HFFc6 (cell line): Measurements from ENCODE around the gene ADAMTSL5. TPM values are rescaled to one million over a fixed set of nuclear protein-coding genes. Genes with fewer than 3 reads are reported as not detected.

ENCODE experiments used
- DNase-seq: peaks from one replicate; pipeline ENCODE4 v3.0.0-alpha.2; 2018
- H3K27ac Mint-ChIP-seq: 2 replicates; pipeline ENCODE4 v1.8.0; 2020; ENCODE audit warnings: mild to moderate bottlenecking, mixed read lengths
- H3K27me3 Mint-ChIP-seq: 2 replicates; pipeline ENCODE4 v1.8.0; 2021; ENCODE audit warnings: mild to moderate bottlenecking, moderate library complexity, mixed read lengths; ENCODE audit not compliant: insufficient read depth
- H3K36me3 Mint-ChIP-seq: 2 replicates; pipeline ENCODE4 v1.8.0; 2021; ENCODE audit warnings: low read depth, mixed read lengths
- H3K4me1 Mint-ChIP-seq: 2 replicates; pipeline ENCODE4 v1.8.0; 2020; ENCODE audit warnings: low read depth, mixed read lengths
- H3K4me3 Mint-ChIP-seq: 2 replicates; pipeline ENCODE4 v1.8.0; 2020; ENCODE audit warnings: mild to moderate bottlenecking, moderate library complexity, mixed read lengths
- H3K9me3 Mint-ChIP-seq: 2 replicates; pipeline ENCODE4 v1.8.0; 2020; ENCODE audit warnings: mild to moderate bottlenecking, mixed read lengths
- total RNA-seq, 6 experiments: library from RNA; stranded (reverse); fragmentation: NEBNext Ultra II Directional; extraction: Animal tissue kit (Norgen Biotek cat#: 25700); gene quantifications; 2 replicates in 1 of 6; 3 replicates in 5 of 6; pipeline ENCODE4 v1.2.3, GENCODE V29; 2021
- TF ChIP-seq, protein P1 (sequence below): fragments of 200-600 bp; sonication (generic); IDR thresholded peaks from 2 replicates; pipeline ENCODE4 v1.5.0; 2021; ENCODE audit warnings: antibody characterized with exemption, mild to moderate bottlenecking

ADAMTSL5 gene
- total RNA-seq, 6 experiments from 2014 or later, result 14.9 to 20.5 (median 16.2) TPM

DNA sequence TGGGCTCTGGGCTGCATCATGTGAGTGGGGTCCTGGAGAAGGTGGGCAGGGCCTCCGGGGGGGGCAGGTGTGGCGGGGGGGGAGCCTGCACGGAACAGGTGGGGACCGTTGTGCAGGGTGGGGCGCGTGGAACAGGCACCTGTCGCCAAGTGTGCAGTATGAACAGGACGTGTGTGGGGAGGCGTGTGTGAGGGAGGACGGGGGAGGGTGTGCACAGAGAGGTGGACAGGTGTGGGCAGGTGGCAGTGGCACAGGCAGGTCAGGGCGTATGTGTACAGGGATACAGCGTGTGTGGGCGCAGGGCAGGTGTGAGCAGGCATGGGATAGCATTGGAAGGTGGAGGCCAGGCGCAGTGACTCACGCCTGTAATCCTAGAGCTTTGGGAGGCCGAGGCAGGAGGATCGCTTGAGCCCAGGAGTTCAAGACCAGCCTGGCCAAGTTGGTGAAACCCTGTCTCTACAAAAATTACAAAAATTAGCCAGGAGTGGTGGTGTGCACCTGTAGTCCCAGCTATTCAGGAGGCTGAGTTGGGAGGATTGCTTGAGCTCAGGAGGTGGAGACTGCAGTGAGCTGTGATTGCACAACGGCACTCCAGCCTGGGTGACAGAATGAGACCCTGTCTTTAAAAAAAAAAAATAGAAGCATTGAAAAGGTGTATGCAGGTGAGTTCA lies 14.3 kb upstream of the ADAMTSL5 start:
- no peak overlapping the region for H3K27ac Mint-ChIP-seq
- H3K9me3 Mint-ChIP-seq, result peaks cover 7% of the 10 kb centered on the region
- peaks cover 17% of the 10 kb centered on the region for H3K27me3 Mint-ChIP-seq
- H3K36me3 Mint-ChIP-seq, result no peaks in the 10 kb centered on the region
- TF ChIP-seq, protein P1, sequence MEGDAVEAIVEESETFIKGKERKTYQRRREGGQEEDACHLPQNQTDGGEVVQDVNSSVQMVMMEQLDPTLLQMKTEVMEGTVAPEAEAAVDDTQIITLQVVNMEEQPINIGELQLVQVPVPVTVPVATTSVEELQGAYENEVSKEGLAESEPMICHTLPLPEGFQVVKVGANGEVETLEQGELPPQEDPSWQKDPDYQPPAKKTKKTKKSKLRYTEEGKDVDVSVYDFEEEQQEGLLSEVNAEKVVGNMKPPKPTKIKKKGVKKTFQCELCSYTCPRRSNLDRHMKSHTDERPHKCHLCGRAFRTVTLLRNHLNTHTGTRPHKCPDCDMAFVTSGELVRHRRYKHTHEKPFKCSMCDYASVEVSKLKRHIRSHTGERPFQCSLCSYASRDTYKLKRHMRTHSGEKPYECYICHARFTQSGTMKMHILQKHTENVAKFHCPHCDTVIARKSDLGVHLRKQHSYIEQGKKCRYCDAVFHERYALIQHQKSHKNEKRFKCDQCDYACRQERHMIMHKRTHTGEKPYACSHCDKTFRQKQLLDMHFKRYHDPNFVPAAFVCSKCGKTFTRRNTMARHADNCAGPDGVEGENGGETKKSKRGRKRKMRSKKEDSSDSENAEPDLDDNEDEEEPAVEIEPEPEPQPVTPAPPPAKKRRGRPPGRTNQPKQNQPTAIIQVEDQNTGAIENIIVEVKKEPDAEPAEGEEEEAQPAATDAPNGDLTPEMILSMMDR, result no peak
- H3K4me1 Mint-ChIP-seq, result no peaks in the 10 kb centered on the region; the same call in 1 of the 2 replicates
- no peak for DNase-seq
- H3K4me3 Mint-ChIP-seq, result no peak overlapping the region

DNA sequence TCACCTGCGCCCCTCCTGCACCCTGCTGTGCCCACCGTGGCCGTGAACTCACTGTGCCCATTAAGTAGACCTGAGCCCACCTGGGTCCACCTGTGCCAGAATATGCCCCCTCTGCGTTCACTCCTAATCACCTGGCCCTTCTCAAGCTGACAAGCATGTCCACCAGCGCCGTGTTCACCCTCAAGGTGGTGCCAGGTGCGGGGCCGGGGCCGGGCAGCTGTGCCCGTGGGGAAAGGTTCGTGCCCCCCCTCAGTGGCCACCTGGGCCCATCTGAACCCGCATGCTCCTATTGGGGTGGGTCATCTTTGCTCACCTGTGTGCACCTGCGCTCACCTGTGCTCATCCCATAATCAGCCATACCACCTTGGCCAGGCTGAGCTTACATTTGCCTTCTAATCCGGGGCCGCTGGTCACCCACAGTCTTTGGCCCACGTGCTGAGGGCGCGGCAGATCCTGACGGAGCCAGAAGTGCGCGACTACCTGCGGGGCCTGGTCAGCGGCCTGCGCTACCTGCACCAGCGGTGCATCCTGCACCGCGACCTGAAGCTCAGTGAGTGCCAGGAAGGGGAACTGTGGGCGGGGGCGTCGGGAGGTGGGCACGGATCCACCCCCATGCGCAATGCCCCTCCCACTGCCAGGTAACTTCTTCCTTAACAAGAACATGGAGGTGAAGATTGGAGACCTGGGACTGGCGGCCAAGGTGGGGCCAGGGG lies 13.4 kb upstream of the ADAMTSL5 start:
- Mint-ChIP-seq H3K27me3 (peaks cover 15% of the 10 kb centered on the region), H3K4me1 (no peaks in the 10 kb centered on the region; the same call in 1 of the 2 replicates), H3K4me3 (no peak overlapping the region), H3K9me3 (peaks cover 7% of the 10 kb centered on the region), H3K36me3 (no peaks in the 10 kb centered on the region), H3K27ac (no peak overlapping the region)
- DNase-seq, result no peak
- TF ChIP-seq, protein P1, result no peak

DNA sequence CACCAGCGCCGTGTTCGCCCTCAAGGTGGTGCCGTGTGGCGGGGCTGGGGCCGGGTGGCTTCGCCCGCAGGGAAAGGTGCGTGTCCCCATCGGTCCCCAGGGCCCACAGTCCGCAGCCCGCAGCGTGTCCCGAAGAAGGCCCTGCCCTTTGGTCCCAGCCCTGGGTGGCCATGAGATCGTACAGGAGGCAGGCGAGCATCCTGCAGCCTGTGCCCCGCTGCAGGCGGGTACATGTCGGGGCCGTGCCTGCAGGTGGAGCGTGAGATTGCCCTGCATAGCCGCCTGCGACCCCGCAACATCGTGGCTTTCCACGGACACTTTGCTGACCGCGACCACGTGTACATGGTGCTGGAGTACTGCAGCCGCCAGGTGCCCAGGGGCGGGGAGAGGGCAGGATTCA lies 12.5 kb upstream of the ADAMTSL5 start:
- Mint-ChIP-seq H3K27ac (no peak overlapping the region), H3K4me1 (no peaks in the 10 kb centered on the region; the same call in 1 of the 2 replicates), H3K36me3 (no peaks in the 10 kb centered on the region), H3K27me3 (peaks cover 15% of the 10 kb centered on the region), H3K4me3 (no peak overlapping the region), H3K9me3 (peaks cover 7% of the 10 kb centered on the region)
- TF ChIP-seq, protein P1, result no peak
- DNase-seq, result no peak

DNA sequence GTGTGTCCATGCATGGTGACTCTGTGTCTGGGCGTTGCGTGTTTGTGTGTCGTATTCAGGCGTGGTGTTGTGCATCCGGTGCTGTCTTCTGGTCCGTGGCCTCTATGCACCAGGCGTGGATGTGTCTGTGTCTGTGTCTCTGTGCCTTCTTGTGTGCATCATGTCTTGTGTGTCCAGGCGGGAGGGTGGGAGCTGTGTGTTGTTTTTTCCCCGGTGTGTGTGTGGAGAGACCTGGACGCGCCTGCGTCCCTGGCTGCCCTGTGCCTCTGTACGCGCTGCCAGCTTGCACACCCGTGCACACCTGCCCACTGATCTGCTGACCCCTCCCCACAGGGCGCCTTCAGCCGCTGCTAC lies 12.1 kb upstream of the ADAMTSL5 start:
- no peaks in the 10 kb centered on the region for H3K36me3 Mint-ChIP-seq
- DNase-seq, result no peak
- peaks cover 15% of the 10 kb centered on the region for H3K27me3 Mint-ChIP-seq
- no peaks in the 10 kb centered on the region; the same call in 1 of the 2 replicates for H3K4me1 Mint-ChIP-seq
- peaks cover 7% of the 10 kb centered on the region for H3K9me3 Mint-ChIP-seq
- no peak overlapping the region for H3K4me3 Mint-ChIP-seq
- TF ChIP-seq, protein P1, result no peak
- H3K27ac Mint-ChIP-seq, result no peak overlapping the region

DNA sequence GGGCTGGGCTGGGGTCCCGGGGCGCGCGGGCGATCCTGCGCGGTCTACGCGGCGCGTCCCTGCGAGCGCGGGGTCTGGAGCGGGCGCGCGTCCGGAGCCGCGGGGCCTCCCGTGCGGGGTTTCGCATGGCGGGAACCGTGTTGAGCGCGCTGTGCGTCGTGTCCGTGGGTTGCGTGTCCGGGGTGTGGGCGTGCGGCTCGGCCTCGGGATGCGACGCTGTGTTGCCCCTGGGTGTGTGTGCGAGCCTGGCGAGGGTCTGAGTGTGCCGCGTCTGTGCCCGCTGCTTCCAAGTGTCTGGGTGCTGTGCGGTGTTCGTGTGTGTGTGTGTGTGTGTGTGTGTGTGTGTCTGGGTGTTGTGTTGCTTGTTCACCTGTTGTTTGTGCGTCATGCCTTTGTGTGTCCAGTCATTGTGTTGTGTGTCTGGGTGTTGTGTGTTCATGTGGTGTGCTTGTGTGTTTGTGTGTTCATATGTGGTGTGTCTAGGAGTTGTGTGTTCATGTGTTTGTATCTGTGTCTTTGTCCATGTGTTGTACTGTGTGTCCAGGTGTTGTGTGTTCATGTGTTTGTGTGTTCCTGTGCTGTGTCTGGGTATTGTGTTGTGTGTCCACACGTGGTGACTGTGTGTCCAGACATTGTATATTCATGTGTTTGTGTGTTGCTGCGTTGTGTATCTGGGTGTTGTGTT lies 11.6 kb upstream of the ADAMTSL5 start:
- no peak overlapping the region for H3K27ac Mint-ChIP-seq
- H3K27me3 Mint-ChIP-seq, result peaks cover 15% of the 10 kb centered on the region
- no peaks in the 10 kb centered on the region for H3K36me3 Mint-ChIP-seq
- no peak for DNase-seq
- no peaks in the 10 kb centered on the region; the same call in 1 of the 2 replicates for H3K4me1 Mint-ChIP-seq
- H3K4me3 Mint-ChIP-seq, result no peak overlapping the region
- TF ChIP-seq, protein P1, result no peak
- H3K9me3 Mint-ChIP-seq, result peaks cover 7% of the 10 kb centered on the region
